Measurements from ENCODE around the gene SMG6. TPM values are rescaled to one million over a fixed set of nuclear protein-coding genes. Genes with fewer than 3 reads are reported as not detected.

Gene SMG6
- total RNA-seq, 4 donors from 2014 or later, result 17.9 to 24.0 (median 20.1) TPM

- no peak for DNase-seq
These were observed 70.1 kb downstream of the SMG6 start for GRCh38 chr17:2233441-2233947.

GRCh38 chr17:2232244-2232638, 71.3 kb downstream of the SMG6 start:
- Histone ChIP-seq H3K4me1 (peaks cover 7 to 83% (median 18%) of the 10 kb centered on the region in 3 donors), H3K36me3 (peaks cover 0 to 77% (median 5%) of the 10 kb centered on the region in 3 donors), H3K27me3 (no peaks in the 10 kb centered on the region), H3K9me3 (no peaks in the 10 kb centered on the region), H3K4me3 (no peak overlapping the region), H3K27ac (peak overlapping the region in 3 of 4 donors; percentile 68 to 83 (median 72))
- WGBS, 2 donors, result 52 to 56% methylated on average over 9 of the region's 9 CpGs
- TF ChIP-seq POLR2A (IDR thresholded peaks at IDR 0.05) (no peak), CTCF (IDR thresholded peaks at IDR 0.05) (no peak)
- no peak for DNase-seq
- intact Hi-C loops (cut with DNase I), result loop anchor here (10.0 kb wide), 1 partner anchor 57 kb away; no protein-coding TSS in a partner anchor

More at GRCh38 chr17:2233441-2233947, 70.1 kb downstream of the SMG6 start:
- Histone ChIP-seq H3K27ac (peak overlapping the region in 3 of 4 donors; percentile 68 to 83 (median 72)), H3K9me3 (no peaks in the 10 kb centered on the region), H3K27me3 (no peaks in the 10 kb centered on the region), H3K4me3 (no peak overlapping the region), H3K36me3 (peaks cover 0 to 83% (median 5%) of the 10 kb centered on the region in 3 donors), H3K4me1 (peaks cover 7 to 93% (median 26%) of the 10 kb centered on the region in 3 donors)
- TF ChIP-seq CTCF (IDR thresholded peaks at IDR 0.05) (no peak), POLR2A (IDR thresholded peaks at IDR 0.05) (no peak)
- WGBS, 2 donors, result 79 to 92% methylated on average over 2 to 5 of the region's 8 CpGs
- intact Hi-C loops (cut with DNase I), result loop anchor here (10.0 kb wide), 1 partner anchor 59 kb away; no protein-coding TSS in a partner anchor

- Histone ChIP-seq H3K27me3 (no peaks in the 10 kb centered on the region), H3K4me1 (peaks cover 7 to 73% (median 10%) of the 10 kb centered on the region in 3 donors), H3K4me3 (no peak overlapping the region), H3K27ac (peak overlapping the region; percentile 49 to 72 (median 68)), H3K9me3 (no peaks in the 10 kb centered on the region), H3K36me3 (peaks cover 0 to 72% (median 5%) of the 10 kb centered on the region in 3 donors)
- no peak for DNase-seq
- intact Hi-C loops (cut with DNase I), result loop anchor here (10.0 kb wide), 1 partner anchor 56 kb away; no protein-coding TSS in a partner anchor
- TF ChIP-seq POLR2A (IDR thresholded peaks at IDR 0.05), result no peak
- no peak for TF ChIP-seq CTCF (IDR thresholded peaks at IDR 0.05)
- 24 to 30% methylated on average over 5 to 6 of the region's 6 CpGs for WGBS, 2 donors
These were observed 72.7 kb downstream of the SMG6 start for GRCh38 chr17:2230877-2231276.

- Histone ChIP-seq H3K27ac (no peak overlapping the region), H3K9me3 (no peaks in the 10 kb centered on the region), H3K4me1 (peaks cover 15 to 59% (median 23%) of the 10 kb centered on the region in 3 donors), H3K27me3 (no peaks in the 10 kb centered on the region), H3K4me3 (no peak overlapping the region), H3K36me3 (peaks cover 0 to 36% (median 0%) of the 10 kb centered on the region in 3 donors)
- intact Hi-C loops (cut with DNase I), result no loop called here
- 48 to 61% methylated on average over 6 of the region's 6 CpGs for WGBS, 2 donors
- TF ChIP-seq CTCF (IDR thresholded peaks at IDR 0.05) (no peak), POLR2A (IDR thresholded peaks at IDR 0.05) (no peak)
- DNase-seq, result no peak
These were observed 76.4 kb downstream of the SMG6 start for GRCh38 chr17:2227025-2227699.

- peak overlapping the region; percentile 7 to 69 (median 54) for H3K27ac ChIP-seq
- H3K27me3 ChIP-seq, result no peaks in the 10 kb centered on the region
- H3K36me3 ChIP-seq, result peaks cover 0 to 38% (median 0%) of the 10 kb centered on the region in 3 donors
- H3K4me3 ChIP-seq, result no peak overlapping the region
- peaks cover 7 to 35% (median 14%) of the 10 kb centered on the region in 3 donors for H3K4me1 ChIP-seq
- DNase-seq, result no peak
- intact Hi-C loops (cut with DNase I), result no loop called here
- no peak for TF ChIP-seq CTCF (IDR thresholded peaks at IDR 0.05)
- H3K9me3 ChIP-seq, result no peaks in the 10 kb centered on the region
These were observed 80.0 kb downstream of the SMG6 start for GRCh38 chr17:2223617-2223927.

All from esophagus squamous epithelium (tissue), 5 donors.